Mucosa of rectum (tissue), 2 donors: ENCODE results near the gene MNT.
A peak's percentile ranks its signal among the peaks of the same experiment; 100 is the strongest.

ENCODE experiments used
- H3K27ac ChIP-seq, 2 donors: one replicate each; pipeline ENCODE4 v1.7.0; 2013; ENCODE audit warnings: inconsistent platforms in 2 of 2, low read depth in 2 of 2, low read length in 2 of 2
- H3K27me3 ChIP-seq, 2 donors: one replicate each; pipeline ENCODE4 v1.7.0; 2013; ENCODE audit warnings: low read length in 2 of 2; ENCODE audit not compliant: control insufficient read depth in 2 of 2, insufficient read depth in 2 of 2
- H3K36me3 ChIP-seq, 2 donors: one replicate each; pipeline ENCODE4 v1.7.0; 2013; ENCODE audit warnings: low read length in 2 of 2; ENCODE audit not compliant: control insufficient read depth in 2 of 2, insufficient read depth in 2 of 2
- H3K4me1 ChIP-seq, 2 donors: one replicate each; pipeline ENCODE4 v1.7.0; 2013; ENCODE audit warnings: low read length in 2 of 2, mild to moderate bottlenecking in 1 of 2; ENCODE audit not compliant: control insufficient read depth in 2 of 2, insufficient read depth in 2 of 2
- H3K4me3 ChIP-seq, 2 donors: one replicate each; pipeline ENCODE4 v1.7.0; 2013; ENCODE audit warnings: low read length in 2 of 2
- H3K9ac ChIP-seq, 2 donors: one replicate each; pipeline ENCODE4 v1.7.0; 2013; ENCODE audit warnings: low read length in 2 of 2, low read depth in 1 of 2, mild to moderate bottlenecking in 1 of 2
- H3K9me3 ChIP-seq, 2 donors: one replicate each; pipeline ENCODE4 v1.7.0; 2013; ENCODE audit warnings: low read length in 2 of 2; ENCODE audit not compliant: control insufficient read depth in 2 of 2
- donor health status: healthy.
- donor health status: Normal muscosa, but diverticular disease.

Gene MNT

GRCh38 chr17:2403044-2403443, 2.2 kb upstream of the MNT start:
- Histone ChIP-seq H3K36me3 (no peaks in the 10 kb centered on the region), H3K4me3 (no peak overlapping the region), H3K4me1 (peaks cover 58 to 66% of the 10 kb centered on the region in 2 donors), H3K9me3 (no peaks in the 10 kb centered on the region), H3K27ac (peak overlapping the region; percentile 100), H3K9ac (peak overlapping the region; percentile 49 to 87), H3K27me3 (no peaks in the 10 kb centered on the region)

GRCh38 chr17:2402544-2402943, 1.7 kb upstream of the MNT start:
- H3K27me3 ChIP-seq = no peaks in the 10 kb centered on the region
- peak overlapping the region; percentile 86 to 87 for H3K9ac ChIP-seq
- peak overlapping the region; percentile 100 for H3K27ac ChIP-seq
- H3K4me3 ChIP-seq = peak overlapping the region; percentile 64 to 80
- no peaks in the 10 kb centered on the region for H3K36me3 ChIP-seq
- peaks cover 60 to 66% of the 10 kb centered on the region in 2 donors for H3K4me1 ChIP-seq
- H3K9me3 ChIP-seq = no peaks in the 10 kb centered on the region

GRCh38 chr17:2401426-2402221, 764 bp upstream of the MNT start:
- H3K9me3 ChIP-seq = no peaks in the 10 kb centered on the region
- peak overlapping the region; percentile 100 for H3K27ac ChIP-seq
- H3K4me3 ChIP-seq = peak overlapping the region; percentile 73 to 87
- H3K4me1 ChIP-seq = peaks cover 60 to 68% of the 10 kb centered on the region in 2 donors
- no peaks in the 10 kb centered on the region for H3K36me3 ChIP-seq
- H3K9ac ChIP-seq = peak overlapping the region; percentile 84 to 89
- no peaks in the 10 kb centered on the region for H3K27me3 ChIP-seq

- Histone ChIP-seq H3K36me3 (no peaks in the 10 kb centered on the region), H3K4me1 (peaks cover 63 to 68% of the 10 kb centered on the region in 2 donors), H3K9ac (peak overlapping the region; percentile 96 to 99), H3K4me3 (peak overlapping the region; percentile 89 to 91), H3K27ac (peak overlapping the region; percentile 100), H3K9me3 (no peaks in the 10 kb centered on the region), H3K27me3 (no peaks in the 10 kb centered on the region)
Measured at GRCh38 chr17:2400474-2400866, 390 bp downstream of the MNT start.

GRCh38 chr17:2399572-2400473, 1.0 kb downstream of the MNT start:
- Histone ChIP-seq H3K9ac (peak overlapping the region; percentile 98 to 99), H3K4me1 (peaks cover 64 to 68% of the 10 kb centered on the region in 2 donors), H3K27ac (peak overlapping the region; percentile 100), H3K27me3 (no peaks in the 10 kb centered on the region), H3K9me3 (no peaks in the 10 kb centered on the region), H3K36me3 (no peaks in the 10 kb centered on the region), H3K4me3 (peak overlapping the region; percentile 89 to 91)

GRCh38 chr17:2398655-2399571, 1.9 kb downstream of the MNT start:
- H3K36me3 ChIP-seq = no peaks in the 10 kb centered on the region
- H3K27ac ChIP-seq = peak overlapping the region; percentile 100
- H3K4me1 ChIP-seq = peaks cover 66 to 70% of the 10 kb centered on the region in 2 donors
- no peaks in the 10 kb centered on the region for H3K9me3 ChIP-seq
- peak overlapping the region; percentile 98 to 99 for H3K9ac ChIP-seq
- H3K27me3 ChIP-seq = no peaks in the 10 kb centered on the region
- H3K4me3 ChIP-seq = peak overlapping the region; percentile 89 to 91

GRCh38 chr17:2398182-2398581, 2.7 kb downstream of the MNT start:
- Histone ChIP-seq H3K4me3 (peak overlapping the region; percentile 32 to 46), H3K4me1 (peaks cover 58 to 63% of the 10 kb centered on the region in 2 donors), H3K9me3 (no peaks in the 10 kb centered on the region), H3K9ac (peak overlapping the region in 1 of 2 donors; percentile 36), H3K27me3 (no peaks in the 10 kb centered on the region), H3K27ac (peak overlapping the region; percentile 100), H3K36me3 (no peaks in the 10 kb centered on the region)

GRCh38 chr17:2397247-2398171, 3.4 kb downstream of the MNT start:
- peak overlapping the region; percentile 68 to 92 for H3K9ac ChIP-seq

More at GRCh38 chr17:2397247-2398171, 3.4 kb downstream of the MNT start:
- Histone ChIP-seq H3K9me3 (no peaks in the 10 kb centered on the region), H3K4me3 (peak overlapping the region; percentile 56), H3K36me3 (no peaks in the 10 kb centered on the region), H3K4me1 (peaks cover 52 to 58% of the 10 kb centered on the region in 2 donors), H3K27me3 (no peaks in the 10 kb centered on the region), H3K27ac (peak overlapping the region; percentile 96 to 100)
